GM23338 (cell line): ENCODE measurements around the gene ZBTB1.

Source experiments
- EZH2 ChIP-seq: fragments of 200-600 bp; sonication (generic); IDR thresholded peaks from one replicate; pipeline ENCODE4 v1.8.0; 2017; ENCODE audit warnings: antibody characterized with exemption, mild to moderate bottlenecking, low read depth; ENCODE audit not compliant: unreplicated experiment
- JUNB ChIP-seq: IDR thresholded peaks from one replicate; pipeline ENCODE4 v1.6.1; 2016; ENCODE audit warnings: antibody characterized with exemption; ENCODE audit not compliant: unreplicated experiment
- POLR2AphosphoS5 ChIP-seq: IDR thresholded peaks from 2 replicates; pipeline ENCODE4 v1.6.1; 2016; ENCODE audit warnings: antibody characterized with exemption, low read depth
- TF ChIP-seq, protein P1 (sequence below), 2 experiments: fragments of 200-600 bp in 1 of 2; sonication (generic) in 1 of 2; conservative IDR thresholded peaks; 2 replicates each; pipeline versions ENCODE4 v1.5.1 to v1.6.1; 2016 to 2017; ENCODE audit warnings: antibody characterized with exemption in 2 of 2, low read depth in 2 of 2, mild to moderate bottlenecking in 2 of 2, moderate library complexity in 1 of 2

DNA sequence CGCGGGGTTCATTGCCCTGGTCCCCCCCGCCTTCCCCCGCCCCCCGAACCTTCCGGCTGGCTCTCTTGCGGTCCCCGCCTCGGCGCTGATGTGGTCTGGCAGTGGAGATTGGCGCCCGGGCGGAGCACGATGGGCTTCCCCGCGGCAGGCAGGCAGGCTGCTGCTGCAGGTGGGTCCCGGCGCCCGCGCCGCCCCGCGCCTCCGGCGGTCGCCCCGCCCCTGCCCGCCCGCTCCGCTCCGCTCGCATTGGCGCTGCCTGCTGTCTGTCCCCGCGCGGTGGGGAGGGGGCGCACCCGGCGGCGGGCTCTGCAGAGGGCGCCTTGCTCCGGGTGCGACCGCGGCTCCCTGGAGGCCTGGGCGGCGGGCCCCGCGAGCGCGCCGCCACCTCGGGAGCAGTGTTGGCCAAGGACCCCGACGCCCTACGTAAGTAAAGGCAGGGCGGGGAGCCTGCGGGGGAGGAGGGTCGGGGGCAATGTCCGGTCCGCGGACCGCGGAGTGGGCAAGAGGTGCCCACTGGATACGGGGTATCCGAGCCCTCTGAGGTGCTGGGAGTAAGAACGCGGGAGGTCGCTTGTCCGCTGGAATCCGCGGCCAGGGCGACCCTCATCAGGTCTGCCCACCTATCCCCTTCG lies 39.3 kb upstream of the ZBTB1 start, which contains the start of gene AKAP5:
- TF ChIP-seq, protein P1, sequence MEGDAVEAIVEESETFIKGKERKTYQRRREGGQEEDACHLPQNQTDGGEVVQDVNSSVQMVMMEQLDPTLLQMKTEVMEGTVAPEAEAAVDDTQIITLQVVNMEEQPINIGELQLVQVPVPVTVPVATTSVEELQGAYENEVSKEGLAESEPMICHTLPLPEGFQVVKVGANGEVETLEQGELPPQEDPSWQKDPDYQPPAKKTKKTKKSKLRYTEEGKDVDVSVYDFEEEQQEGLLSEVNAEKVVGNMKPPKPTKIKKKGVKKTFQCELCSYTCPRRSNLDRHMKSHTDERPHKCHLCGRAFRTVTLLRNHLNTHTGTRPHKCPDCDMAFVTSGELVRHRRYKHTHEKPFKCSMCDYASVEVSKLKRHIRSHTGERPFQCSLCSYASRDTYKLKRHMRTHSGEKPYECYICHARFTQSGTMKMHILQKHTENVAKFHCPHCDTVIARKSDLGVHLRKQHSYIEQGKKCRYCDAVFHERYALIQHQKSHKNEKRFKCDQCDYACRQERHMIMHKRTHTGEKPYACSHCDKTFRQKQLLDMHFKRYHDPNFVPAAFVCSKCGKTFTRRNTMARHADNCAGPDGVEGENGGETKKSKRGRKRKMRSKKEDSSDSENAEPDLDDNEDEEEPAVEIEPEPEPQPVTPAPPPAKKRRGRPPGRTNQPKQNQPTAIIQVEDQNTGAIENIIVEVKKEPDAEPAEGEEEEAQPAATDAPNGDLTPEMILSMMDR (conservative IDR thresholded peaks at IDR 0.05; ENCODE audit: low read depth in 2 of 2), result peak in 1 of 2 experiments; percentile 28; a peak in 1 of 4 replicates
- TF ChIP-seq POLR2AphosphoS5 (no peak; the same call in 1 of the 2 replicates), JUNB (no peak), EZH2 (no peak)
